GM12892 (cell line): ENCODE results near the gene ASCC3.

Source experiments
- POLR2A ChIP-seq: IDR thresholded peaks from 2 replicates; pipeline ENCODE4 v1.6.1; 2011; ENCODE audit warnings: low read depth, low read length, control low read depth
- TAF1 ChIP-seq: IDR thresholded peaks from 2 replicates; pipeline ENCODE4 v1.6.1; 2011; ENCODE audit warnings: low read depth, mild to moderate bottlenecking, control low read depth, low read length, borderline replicate concordance

DNA sequence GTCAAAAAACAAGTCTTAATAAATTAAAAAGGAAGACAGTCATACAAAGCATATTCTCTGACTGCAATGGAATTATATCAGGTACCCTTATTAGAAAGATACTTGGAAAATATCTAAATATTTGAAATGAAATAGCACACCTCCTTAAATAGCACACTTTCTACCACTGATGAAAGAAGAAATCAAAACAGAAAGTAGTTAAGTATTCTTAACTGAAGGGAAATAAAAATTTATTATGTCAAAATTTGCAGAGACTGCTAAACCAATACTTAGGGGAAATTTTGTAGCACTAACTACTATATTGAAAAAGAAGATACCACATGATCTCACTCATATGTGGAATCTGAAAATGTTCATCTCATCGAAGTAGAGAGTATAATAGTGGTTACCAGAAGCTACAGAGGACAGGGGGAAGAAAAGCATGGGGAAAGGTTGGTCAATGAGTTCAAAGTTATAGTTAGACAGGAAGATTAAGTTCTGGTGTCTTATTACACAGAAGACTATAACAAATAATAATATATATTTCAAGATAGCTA is 112.2 kb downstream of the ASCC3 start:
- TF ChIP-seq TAF1: no peak
- no peak for TF ChIP-seq POLR2A
